Measurements from ENCODE around the gene CLIC1. TPM values are rescaled to one million over a fixed set of nuclear protein-coding genes. Genes with fewer than 3 reads are reported as not detected.

The CLIC1 gene
- total and polyA plus RNA-seq, 10 of the 15 experiments (the other 5 are each of a cell fraction or from before 2014, with no cell fraction given), result 446 to 1,266 (median 636) TPM

- peak; percentile 96 for TF ChIP-seq JUND (IDR thresholded peaks at IDR 0.05; ENCODE audit: low read depth, low read length)
- peak; percentile 9; the same call in 1 of the 3 replicates for TF ChIP-seq POU2F2 (IDR thresholded peaks at IDR 0.05; ENCODE audit: borderline replicate concordance, low read depth, low read length)
- peak; percentile 98 for TF ChIP-seq ATF7 (IDR thresholded peaks at IDR 0.05; ENCODE audit: low read depth)
- TF ChIP-seq WRNIP1 (IDR thresholded peaks at IDR 0.05; ENCODE audit: borderline replicate concordance, low read depth, low read length), result no peak; the same call in 1 of the 2 replicates
- TF ChIP-seq HDAC6 (IDR thresholded peaks at IDR 0.05; ENCODE audit: unreplicated experiment), result no peak
- peak; percentile 79 for TF ChIP-seq YY1 (IDR thresholded peaks at IDR 0.05; ENCODE audit: low read depth, low read length)
- peak; percentile 91 for TF ChIP-seq SREBF1 (IDR thresholded peaks at IDR 0.05; ENCODE audit: low read length)
- no peak for TF ChIP-seq ASH2L (IDR thresholded peaks at IDR 0.05; ENCODE audit: borderline replicate concordance, low read depth)
- peak; percentile 55 for TF ChIP-seq PKNOX1 (IDR thresholded peaks at IDR 0.05)
- peak; percentile 25 for TF ChIP-seq SIX5 (IDR thresholded peaks at IDR 0.05; ENCODE audit: low read depth, low read length, severe bottlenecking)
- 0 out of 2 replicates have a peak, but pooled peaks have one; percentile 8 for TF ChIP-seq NFYB (IDR thresholded peaks at IDR 0.05; ENCODE audit: insufficient read depth, low read depth, low read length)
- TF ChIP-seq HDGF (IDR thresholded peaks at IDR 0.05), result no peak
- TF ChIP-seq CEBPB (IDR thresholded peaks at IDR 0.05; ENCODE audit: borderline replicate concordance in 1 of 2, low read depth in 2 of 2, low read length in 2 of 2), result peak in 1 of 2 experiments; percentile 94; a peak in 2 of 4 replicates
- no peak for TF ChIP-seq REST (IDR thresholded peaks at IDR 0.05; ENCODE audit: low read depth, low read length)
- no peak for TF ChIP-seq ZNF274 (IDR thresholded peaks at IDR 0.05; ENCODE audit: insufficient read depth, insufficient read length)
- TF ChIP-seq ZNF217 (IDR thresholded peaks at IDR 0.05), result no peak
- TF ChIP-seq IRF5 (IDR thresholded peaks at IDR 0.05; ENCODE audit: borderline replicate concordance), result no peak
- TF ChIP-seq RUNX3 (IDR thresholded peaks at IDR 0.05; ENCODE audit: low read length), result peak; percentile 67
- TF ChIP-seq TAF1 (IDR thresholded peaks at IDR 0.05; ENCODE audit: borderline replicate concordance, low read depth, low read length), result peak; percentile 52
- TF ChIP-seq BHLHE40 (IDR thresholded peaks at IDR 0.05; ENCODE audit: borderline replicate concordance in 1 of 2, low read depth in 2 of 2, low read length in 1 of 2), result peak; percentile 88 to 93
Measured at GRCh38 chr6:31702819-31703716, 33.3 kb downstream of the CLIC1 start, which contains the start of gene ABHD16A (continued).

All from GM12878 (cell line).